Neural cell (in vitro differentiated cells): ENCODE results near the gene SH3PXD2A. TPM values are rescaled to one million over a fixed set of nuclear protein-coding genes. Genes with fewer than 3 reads are reported as not detected.
"Not testable (repeated sequence)": the region's sequence is repeated elsewhere in the genome, so short reads cannot be mapped to it uniquely, and the experiment has no call there.

ENCODE experiments used
- H2AFZ ChIP-seq: fragments of 200-600, 300-800 bp; sonication (generic), shearing (Covaris generic); 2 replicates; pipeline ENCODE4 v1.6.0; 2014; ENCODE audit warnings: low read depth, mild to moderate bottlenecking, antibody characterized with exemption, low read length, moderate library complexity
- H3F3A ChIP-seq: fragments of 200-600 bp; shearing (Covaris generic); 2 replicates; pipeline ENCODE4 v1.6.1; 2016; ENCODE audit warnings: mild to moderate bottlenecking, moderate library complexity, mixed read lengths, antibody characterized with exemption, low read length; ENCODE audit not compliant: insufficient read depth, poor library complexity, severe bottlenecking
- H3K27ac ChIP-seq: fragments of 200-600, 300-800 bp; sonication (generic), shearing (Covaris generic); 2 replicates; pipeline ENCODE4 v1.5.1; 2014; ENCODE audit warnings: mild to moderate bottlenecking, low read length, moderate library complexity
- H3K27me3 ChIP-seq: fragments of 300-800, 200-600 bp; sonication (generic), shearing (Covaris generic); 2 replicates; pipeline ENCODE4 v1.6.0; 2014; ENCODE audit warnings: mild to moderate bottlenecking, low read depth, low read length, moderate library complexity; ENCODE audit not compliant: insufficient read depth
- H3K36me3 ChIP-seq: fragments of 300-800, 200-600 bp; sonication (generic), shearing (Covaris generic); 2 replicates; pipeline ENCODE4 v1.5.1; 2014; ENCODE audit warnings: mild to moderate bottlenecking, antibody characterized with exemption, low read length, moderate library complexity; ENCODE audit not compliant: insufficient read depth
- H3K4me2 ChIP-seq: fragments of 300-800, 200-600 bp; sonication (generic), shearing (Covaris generic); 2 replicates; pipeline ENCODE4 v1.6.0; 2014; ENCODE audit warnings: mild to moderate bottlenecking, low read length
- H3K4me3 ChIP-seq: fragments of 300-800, 200-600 bp; sonication (generic), shearing (Covaris generic); 2 replicates; pipeline ENCODE4 v1.5.1; 2014; ENCODE audit warnings: mild to moderate bottlenecking, low read length, moderate library complexity
- H3K79me2 ChIP-seq: fragments of 200-600 bp; shearing (Covaris generic); replicated peaks from 2 replicates; pipeline ENCODE4 v1.6.0; 2014; ENCODE audit warnings: mild to moderate bottlenecking, low read length, moderate library complexity; ENCODE audit not compliant: insufficient read depth
- H3K9ac ChIP-seq: fragments of 300-800, 200-600 bp; sonication (generic), shearing (Covaris generic); 2 replicates; pipeline ENCODE4 v1.6.1; 2016; ENCODE audit warnings: mild to moderate bottlenecking, low read length, mixed read lengths
- H3K9me2 ChIP-seq: fragments of 200-600 bp; shearing (Covaris generic); 2 replicates; pipeline ENCODE4 v1.6.1; 2016; ENCODE audit warnings: mild to moderate bottlenecking, low read length, mixed read lengths; ENCODE audit not compliant: insufficient read depth
- H3K9me3 ChIP-seq: fragments of 200-600, 300-800 bp; sonication (generic), shearing (Covaris generic); 2 replicates; pipeline ENCODE4 v1.6.1; 2016; ENCODE audit warnings: mild to moderate bottlenecking, mixed run types, low read length, moderate library complexity, mixed read lengths
- H4K20me1 ChIP-seq: fragments of 200-600 bp; shearing (Covaris generic); 2 replicates; pipeline ENCODE4 v1.6.1; 2016; ENCODE audit warnings: mild to moderate bottlenecking, mixed run types; ENCODE audit not compliant: insufficient read depth
- EP300 ChIP-seq: fragments of 450-650 bp; conservative IDR thresholded peaks from 2 replicates; pipeline ENCODE4 v1.6.1; 2014; ENCODE audit warnings: antibody characterized with exemption, mild to moderate bottlenecking, moderate library complexity; ENCODE audit not compliant: poor library complexity, severe bottlenecking
- MXI1 ChIP-seq: fragments of 450-650 bp; conservative IDR thresholded peaks from 2 replicates; pipeline ENCODE4 v1.6.1; 2014; ENCODE audit warnings: antibody characterized with exemption, mild to moderate bottlenecking; ENCODE audit not compliant: poor library complexity, severe bottlenecking
- POLR2AphosphoS5 ChIP-seq: IDR thresholded peaks from 2 replicates; pipeline ENCODE4 v1.6.1; 2012
- RAD21 ChIP-seq: fragments of 450-650 bp; conservative IDR thresholded peaks from 2 replicates; pipeline ENCODE4 v1.6.1; 2014; ENCODE audit warnings: antibody characterized with exemption, mild to moderate bottlenecking, moderate library complexity
- SMC3 ChIP-seq: fragments of 450-650 bp; conservative IDR thresholded peaks from 2 replicates; pipeline ENCODE4 v1.6.1; 2014; ENCODE audit warnings: antibody characterized with exemption, mild to moderate bottlenecking, moderate library complexity; ENCODE audit not compliant: poor library complexity
- TAF1 ChIP-seq: IDR thresholded peaks from 2 replicates; pipeline ENCODE4 v1.6.1; 2012; ENCODE audit warnings: low read depth
- polyA plus RNA-seq: library from polyadenylated mRNA; depleted of rRNA; stranded (reverse); fragments of >200 nt; gene quantifications from 2 replicates; pipeline ENCODE4 v1.2.3, GENCODE V29; 2014
- TF ChIP-seq, protein P1 (sequence below): fragments of 450-650 bp; IDR thresholded peaks from 2 replicates; pipeline ENCODE4 v1.5.1; 2014; ENCODE audit warnings: antibody characterized with exemption, mild to moderate bottlenecking, moderate library complexity; ENCODE audit not compliant: poor library complexity, severe bottlenecking
- TF ChIP-seq, protein P2 (sequence below): IDR thresholded peaks from 2 replicates; pipeline ENCODE4 v1.6.1; 2012; ENCODE audit warnings: borderline replicate concordance

SH3PXD2A gene
- polyA plus RNA-seq, 1 donor from 2014 or later: 5.2 TPM

DNA sequence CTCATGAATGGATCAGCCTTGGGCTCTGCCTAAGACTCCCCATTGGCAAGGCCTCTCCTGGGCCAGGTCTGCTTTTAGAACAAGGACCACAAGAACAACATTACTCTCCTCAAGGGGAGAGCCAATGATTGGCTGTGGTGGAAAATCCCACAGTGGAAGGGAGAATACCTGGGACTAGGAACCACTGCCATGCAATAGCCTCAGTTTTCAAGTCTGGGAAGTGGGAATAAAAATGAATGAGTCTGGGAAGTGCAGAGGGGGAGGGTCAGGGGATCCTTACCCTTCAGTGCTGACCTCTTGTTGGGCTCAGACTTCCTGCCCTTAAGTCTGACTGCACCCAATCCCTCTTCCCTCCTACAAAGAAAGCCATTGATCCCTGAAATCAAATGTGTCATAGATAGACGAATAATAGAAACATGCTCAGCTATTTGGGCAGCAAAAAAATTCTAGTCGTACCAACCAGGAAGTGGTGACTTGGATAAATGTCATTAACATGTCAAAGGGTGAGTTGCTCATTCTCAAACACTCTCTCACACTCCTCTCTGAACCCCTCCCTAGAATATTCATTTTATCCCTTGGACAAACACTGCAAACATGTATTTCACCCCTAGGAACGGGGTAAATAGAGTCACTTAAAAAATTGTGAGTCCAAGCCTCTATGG, 123.6 kb downstream of the SH3PXD2A start:
- Histone ChIP-seq H4K20me1 (no peaks in the 10 kb centered on the region), H3K79me2 (no peaks in the 10 kb centered on the region), H3K27me3 (no peaks in the 10 kb centered on the region), H2AFZ (no peak overlapping the region), H3K4me3 (no peak overlapping the region), H3K27ac (no peak overlapping the region), H3K9ac (no peak overlapping the region), H3K9me3 (no peaks in the 10 kb centered on the region), H3K36me3 (no peaks in the 10 kb centered on the region), H3F3A (no peaks in the 10 kb centered on the region), H3K9me2 (no peaks in the 10 kb centered on the region), H3K4me2 (no peak overlapping the region)
- TF ChIP-seq POLR2AphosphoS5: no peak
- no peak for TF ChIP-seq TAF1
- no peak for TF ChIP-seq RAD21
- TF ChIP-seq, protein P1, sequence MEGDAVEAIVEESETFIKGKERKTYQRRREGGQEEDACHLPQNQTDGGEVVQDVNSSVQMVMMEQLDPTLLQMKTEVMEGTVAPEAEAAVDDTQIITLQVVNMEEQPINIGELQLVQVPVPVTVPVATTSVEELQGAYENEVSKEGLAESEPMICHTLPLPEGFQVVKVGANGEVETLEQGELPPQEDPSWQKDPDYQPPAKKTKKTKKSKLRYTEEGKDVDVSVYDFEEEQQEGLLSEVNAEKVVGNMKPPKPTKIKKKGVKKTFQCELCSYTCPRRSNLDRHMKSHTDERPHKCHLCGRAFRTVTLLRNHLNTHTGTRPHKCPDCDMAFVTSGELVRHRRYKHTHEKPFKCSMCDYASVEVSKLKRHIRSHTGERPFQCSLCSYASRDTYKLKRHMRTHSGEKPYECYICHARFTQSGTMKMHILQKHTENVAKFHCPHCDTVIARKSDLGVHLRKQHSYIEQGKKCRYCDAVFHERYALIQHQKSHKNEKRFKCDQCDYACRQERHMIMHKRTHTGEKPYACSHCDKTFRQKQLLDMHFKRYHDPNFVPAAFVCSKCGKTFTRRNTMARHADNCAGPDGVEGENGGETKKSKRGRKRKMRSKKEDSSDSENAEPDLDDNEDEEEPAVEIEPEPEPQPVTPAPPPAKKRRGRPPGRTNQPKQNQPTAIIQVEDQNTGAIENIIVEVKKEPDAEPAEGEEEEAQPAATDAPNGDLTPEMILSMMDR: no peak

DNA sequence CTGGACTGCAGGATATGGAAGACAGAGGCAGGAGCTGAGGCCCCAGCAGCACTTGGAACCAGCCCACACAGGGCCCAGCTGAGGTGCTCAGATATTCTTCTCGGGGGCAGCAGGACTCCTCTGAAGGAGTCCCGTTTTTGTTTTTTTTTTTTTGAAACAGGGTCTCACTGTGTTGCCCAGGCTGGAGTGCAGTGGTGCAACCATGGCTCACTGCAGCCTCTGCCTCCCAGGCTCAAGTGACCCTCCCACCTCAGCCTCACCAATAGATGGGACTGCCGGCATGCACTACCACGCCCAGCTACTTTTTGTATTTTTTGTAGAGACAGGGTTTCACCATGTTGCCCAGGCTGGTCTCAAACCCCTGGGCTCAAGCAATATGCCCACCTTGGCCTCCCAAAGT, 124.3 kb downstream of the SH3PXD2A start:
- H3K27ac ChIP-seq, H4K20me1 ChIP-seq, H3K27me3 ChIP-seq, H3K9me2 ChIP-seq, H3K79me2 ChIP-seq, H3K9ac ChIP-seq, H3K4me3 ChIP-seq, H3K4me2 ChIP-seq, H2AFZ ChIP-seq, H3K36me3 ChIP-seq, H3F3A ChIP-seq, H3K9me3 ChIP-seq: not testable (repeated sequence)

DNA sequence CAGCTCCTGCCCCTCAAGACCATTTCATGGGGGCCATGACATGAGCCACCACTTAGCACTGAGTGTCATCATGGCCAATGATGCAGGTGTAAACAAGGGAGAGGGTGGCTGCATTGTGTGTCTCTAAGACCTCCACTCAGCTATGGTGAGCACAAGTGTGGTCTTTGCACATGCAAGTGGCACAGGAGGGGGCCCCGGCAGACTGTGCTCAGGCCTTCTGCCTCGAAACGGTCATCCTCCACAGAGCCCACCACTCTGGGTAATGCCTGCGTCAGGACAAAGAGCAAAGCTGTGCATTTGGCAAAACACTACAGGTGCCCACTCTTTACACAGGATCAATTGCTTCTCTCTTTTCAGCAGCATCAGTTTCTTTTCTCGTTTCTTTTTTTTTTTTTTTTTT, 125.5 kb downstream of the SH3PXD2A start:
- Histone ChIP-seq H3K9me2 (no peaks in the 10 kb centered on the region), H3K27me3 (no peaks in the 10 kb centered on the region), H3K79me2 (no peaks in the 10 kb centered on the region), H3K9me3 (no peaks in the 10 kb centered on the region), H3F3A (no peaks in the 10 kb centered on the region), H3K36me3 (no peaks in the 10 kb centered on the region), H3K27ac (no peak overlapping the region), H3K4me3 (no peak overlapping the region), H3K4me2 (no peak overlapping the region), H4K20me1 (no peaks in the 10 kb centered on the region), H3K9ac (no peak overlapping the region), H2AFZ (no peak overlapping the region)
- TF ChIP-seq, protein P1: no peak
- TF ChIP-seq POLR2AphosphoS5 (no peak), MXI1 (no peak), SMC3 (no peak), EP300 (no peak), TAF1 (no peak)
- TF ChIP-seq, protein P2, sequence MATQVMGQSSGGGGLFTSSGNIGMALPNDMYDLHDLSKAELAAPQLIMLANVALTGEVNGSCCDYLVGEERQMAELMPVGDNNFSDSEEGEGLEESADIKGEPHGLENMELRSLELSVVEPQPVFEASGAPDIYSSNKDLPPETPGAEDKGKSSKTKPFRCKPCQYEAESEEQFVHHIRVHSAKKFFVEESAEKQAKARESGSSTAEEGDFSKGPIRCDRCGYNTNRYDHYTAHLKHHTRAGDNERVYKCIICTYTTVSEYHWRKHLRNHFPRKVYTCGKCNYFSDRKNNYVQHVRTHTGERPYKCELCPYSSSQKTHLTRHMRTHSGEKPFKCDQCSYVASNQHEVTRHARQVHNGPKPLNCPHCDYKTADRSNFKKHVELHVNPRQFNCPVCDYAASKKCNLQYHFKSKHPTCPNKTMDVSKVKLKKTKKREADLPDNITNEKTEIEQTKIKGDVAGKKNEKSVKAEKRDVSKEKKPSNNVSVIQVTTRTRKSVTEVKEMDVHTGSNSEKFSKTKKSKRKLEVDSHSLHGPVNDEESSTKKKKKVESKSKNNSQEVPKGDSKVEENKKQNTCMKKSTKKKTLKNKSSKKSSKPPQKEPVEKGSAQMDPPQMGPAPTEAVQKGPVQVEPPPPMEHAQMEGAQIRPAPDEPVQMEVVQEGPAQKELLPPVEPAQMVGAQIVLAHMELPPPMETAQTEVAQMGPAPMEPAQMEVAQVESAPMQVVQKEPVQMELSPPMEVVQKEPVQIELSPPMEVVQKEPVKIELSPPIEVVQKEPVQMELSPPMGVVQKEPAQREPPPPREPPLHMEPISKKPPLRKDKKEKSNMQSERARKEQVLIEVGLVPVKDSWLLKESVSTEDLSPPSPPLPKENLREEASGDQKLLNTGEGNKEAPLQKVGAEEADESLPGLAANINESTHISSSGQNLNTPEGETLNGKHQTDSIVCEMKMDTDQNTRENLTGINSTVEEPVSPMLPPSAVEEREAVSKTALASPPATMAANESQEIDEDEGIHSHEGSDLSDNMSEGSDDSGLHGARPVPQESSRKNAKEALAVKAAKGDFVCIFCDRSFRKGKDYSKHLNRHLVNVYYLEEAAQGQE: no peak
